Gastrocnemius medialis (tissue), 4 donors: ENCODE results near the gene FREM3. TPM values are rescaled to one million over a fixed set of nuclear protein-coding genes. Genes with fewer than 3 reads are reported as not detected.

ENCODE experiments used
- ATAC-seq, 2 donors: fragments of 150-250 bp; one replicate each; pipeline ENCODE4 v1.9.1; 2016
- DNase-seq, 2 donors: peaks; one replicate each; pipeline ENCODE4 v3.0.0-alpha.2; 2019
- H3K27ac ChIP-seq, 4 donors: fragments of 200-600 bp; sonication (generic); 1 replicate in 1 of 4; 2 replicates in 3 of 4; pipeline ENCODE4 v1.5.1; 2016 to 2018; ENCODE audit warnings: mild to moderate bottlenecking in 2 of 4, moderate library complexity in 1 of 4
- H3K27me3 ChIP-seq, 3 donors: fragments of 200-600 bp; sonication (generic) in 2 of 3; 1 replicate in 1 of 3; 2 replicates in 2 of 3; pipeline versions ENCODE4 v1.5.1 to v1.6.0; 2016 to 2019; ENCODE audit warnings: mild to moderate bottlenecking in 1 of 3, moderate library complexity in 1 of 3
- H3K36me3 ChIP-seq, 2 donors: fragments of 200-600 bp; sonication (generic) in 1 of 2; one replicate each; pipeline ENCODE4 v1.5.1; 2017 to 2018
- H3K4me1 ChIP-seq, 2 donors: fragments of 200-600 bp; sonication (generic) in 1 of 2; one replicate each; pipeline ENCODE4 v1.5.1; 2016 to 2017; ENCODE audit warnings: mild to moderate bottlenecking in 2 of 2
- H3K4me3 ChIP-seq, 4 donors: fragments of 200-600 bp; sonication (generic) in 3 of 4; 1 replicate in 1 of 4; 2 replicates in 3 of 4; pipeline ENCODE4 v1.5.1; 2016 to 2019; ENCODE audit warnings: mild to moderate bottlenecking in 2 of 4
- H3K9me3 ChIP-seq, 3 donors: fragments of 200-600 bp; sonication (generic) in 2 of 3; 1 replicate in 1 of 3; 2 replicates in 2 of 3; pipeline ENCODE4 v1.5.1; 2016 to 2019
- POLR2A ChIP-seq, 2 donors: fragments of 450-650 bp; IDR thresholded peaks; one replicate each; pipeline ENCODE4 v1.6.1; 2017; ENCODE audit warnings: antibody characterized with exemption in 2 of 2, mild to moderate bottlenecking in 2 of 2, moderate library complexity in 2 of 2
- in situ Hi-C, 4 donors: fragments of 200-750 bp; cut with MboI; loops; one replicate each; pipeline versions ENCODE4 v1.15.0 to v1.8.0; 2017; ENCODE audit warnings: low sequenced_read_pairs in 4 of 4
- intact Hi-C: fragments of 100-400 bp; cut with DNase I; formaldehyde crosslinking; loops from one replicate; pipeline ENCODE4 v1.15.1; 2023; ENCODE audit warnings: low total_unique reads
- total RNA-seq, 4 donors: library from RNA; depleted of rRNA; stranded (reverse); fragments of >200 nt; gene quantifications; one replicate each; pipeline versions ENCODE4 v1.1.0 to v1.2.3, GENCODE V29; 2016
- TF ChIP-seq, protein P1 (sequence below), 5 experiments: fragments of 450-650 bp in 3 of 5; fragments of 200-600 bp in 2 of 5; sonication (generic) in 2 of 5; IDR thresholded peaks in 4 of 5; conservative IDR thresholded peaks in 1 of 5; 1 replicate in 4 of 5; 2 replicates in 1 of 5; pipeline ENCODE4 v1.5.1; 2016 to 2019; ENCODE audit warnings: antibody characterized with exemption in 5 of 5, mild to moderate bottlenecking in 3 of 5, moderate library complexity in 3 of 5

The FREM3 gene
- total RNA-seq, 4 donors from 2014 or later = not detected

DNA sequence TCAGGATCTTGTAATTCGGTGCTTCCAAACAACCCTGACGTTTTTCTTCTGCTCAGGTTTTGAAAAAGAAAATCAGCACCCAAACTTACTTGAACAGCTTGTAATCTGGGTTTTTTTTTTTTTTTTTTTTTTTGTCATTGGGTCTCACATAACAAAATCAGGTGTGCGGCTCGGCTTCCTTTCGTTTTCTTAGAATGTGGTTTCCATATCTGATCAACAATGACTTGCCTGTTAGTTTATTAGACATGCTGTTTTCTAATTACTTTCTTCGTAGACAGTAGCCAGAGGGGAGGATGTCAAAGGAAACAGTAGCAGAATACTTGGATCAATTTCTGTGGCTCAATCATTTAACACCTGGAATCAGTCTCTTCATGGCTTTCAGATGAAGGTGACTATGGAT, 890 bp upstream of the FREM3 start:
- ATAC-seq (no peak), DNase-seq (no peak)
- intact Hi-C loops = no loop called here
- Histone ChIP-seq H3K4me1 (peaks cover 4 to 16% of the 10 kb centered on the region in 2 donors), H3K27ac (no peak overlapping the region), H3K27me3 (peaks cover 6 to 25% (median 18%) of the 10 kb centered on the region in 3 donors), H3K36me3 (no peaks in the 10 kb centered on the region), H3K4me3 (peak overlapping the region in 3 of 4 donors; percentile 49 to 55 (median 49)), H3K9me3 (no peaks in the 10 kb centered on the region)
- in situ Hi-C loops = no loop called here
- no peak for TF ChIP-seq POLR2A (IDR thresholded peaks at IDR 0.05)
- TF ChIP-seq, protein P1, sequence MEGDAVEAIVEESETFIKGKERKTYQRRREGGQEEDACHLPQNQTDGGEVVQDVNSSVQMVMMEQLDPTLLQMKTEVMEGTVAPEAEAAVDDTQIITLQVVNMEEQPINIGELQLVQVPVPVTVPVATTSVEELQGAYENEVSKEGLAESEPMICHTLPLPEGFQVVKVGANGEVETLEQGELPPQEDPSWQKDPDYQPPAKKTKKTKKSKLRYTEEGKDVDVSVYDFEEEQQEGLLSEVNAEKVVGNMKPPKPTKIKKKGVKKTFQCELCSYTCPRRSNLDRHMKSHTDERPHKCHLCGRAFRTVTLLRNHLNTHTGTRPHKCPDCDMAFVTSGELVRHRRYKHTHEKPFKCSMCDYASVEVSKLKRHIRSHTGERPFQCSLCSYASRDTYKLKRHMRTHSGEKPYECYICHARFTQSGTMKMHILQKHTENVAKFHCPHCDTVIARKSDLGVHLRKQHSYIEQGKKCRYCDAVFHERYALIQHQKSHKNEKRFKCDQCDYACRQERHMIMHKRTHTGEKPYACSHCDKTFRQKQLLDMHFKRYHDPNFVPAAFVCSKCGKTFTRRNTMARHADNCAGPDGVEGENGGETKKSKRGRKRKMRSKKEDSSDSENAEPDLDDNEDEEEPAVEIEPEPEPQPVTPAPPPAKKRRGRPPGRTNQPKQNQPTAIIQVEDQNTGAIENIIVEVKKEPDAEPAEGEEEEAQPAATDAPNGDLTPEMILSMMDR (IDR thresholded peaks at IDR 0.05 in 4 of 5, conservative IDR thresholded peaks at IDR 0.05 in 1 of 5) = no peak

DNA sequence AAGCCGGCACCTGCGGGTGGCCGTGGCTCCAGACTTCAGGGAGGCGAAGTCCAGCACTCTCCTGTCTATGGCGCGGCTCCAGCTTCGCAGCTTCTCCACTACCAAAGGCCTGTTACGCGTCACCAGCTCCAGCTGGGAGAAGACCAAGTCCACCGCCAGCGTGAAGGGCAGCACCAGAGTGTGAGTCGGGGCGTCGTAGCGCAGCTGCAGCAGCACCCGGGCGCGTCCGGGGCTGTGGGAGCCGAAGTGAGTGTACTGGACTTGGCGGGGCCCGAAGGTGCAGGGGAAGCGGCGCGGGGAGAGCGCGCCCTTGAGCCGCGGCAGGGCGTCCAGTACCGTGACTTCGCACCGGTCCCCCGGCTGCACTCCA, 444 bp downstream of the FREM3 start:
- no peak for ATAC-seq
- in situ Hi-C loops (no loop called here), intact Hi-C loops (no loop called here)
- H3K4me1 ChIP-seq = peaks cover 4 to 16% of the 10 kb centered on the region in 2 donors
- no peak for TF ChIP-seq POLR2A (IDR thresholded peaks at IDR 0.05)
- TF ChIP-seq, protein P1 (IDR thresholded peaks at IDR 0.05 in 4 of 5, conservative IDR thresholded peaks at IDR 0.05 in 1 of 5) = no peak
- no peaks in the 10 kb centered on the region for H3K9me3 ChIP-seq
- peak overlapping the region; percentile 33 to 55 (median 49) for H3K4me3 ChIP-seq
- no peak for DNase-seq
- H3K36me3 ChIP-seq = no peaks in the 10 kb centered on the region
- peaks cover 6 to 25% (median 18%) of the 10 kb centered on the region in 3 donors for H3K27me3 ChIP-seq
- H3K27ac ChIP-seq = no peak overlapping the region

DNA sequence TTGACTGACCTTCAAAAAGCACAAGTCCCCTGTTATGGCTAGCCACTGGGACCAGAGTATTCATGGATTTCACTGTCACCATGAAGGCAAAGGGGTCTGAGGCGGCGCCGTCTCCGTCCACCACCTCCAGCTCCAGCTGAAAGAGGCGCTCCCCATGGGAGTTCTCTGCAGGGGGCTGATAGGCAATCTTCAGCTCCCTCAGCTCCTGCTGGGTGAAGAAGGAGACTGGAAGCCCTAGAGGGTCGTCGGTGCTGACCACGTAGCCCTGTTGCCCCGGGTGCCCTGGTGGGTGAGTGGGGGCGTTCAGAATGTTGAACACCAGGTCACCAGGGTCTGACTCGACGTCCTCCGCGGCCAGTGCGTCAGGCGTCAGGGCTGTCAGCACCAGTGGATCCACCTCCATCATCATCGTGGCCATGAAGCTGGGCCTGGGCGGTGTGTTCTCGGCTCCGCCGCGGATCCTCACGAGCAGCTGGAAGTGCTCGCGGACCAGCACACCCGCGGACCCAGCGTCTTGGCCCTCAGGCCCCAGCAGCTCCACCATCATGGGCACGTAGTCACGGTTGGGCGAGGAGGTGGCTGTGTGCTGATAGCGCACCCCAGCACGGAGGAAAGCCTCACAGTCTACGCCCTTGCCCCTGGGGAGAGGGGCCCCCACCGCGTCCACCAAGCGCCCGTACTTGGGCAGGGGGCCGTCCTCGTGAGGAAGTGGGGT, 987 bp downstream of the FREM3 start:
- Histone ChIP-seq H3K27me3 (peaks cover 6 to 25% (median 18%) of the 10 kb centered on the region in 3 donors), H3K4me1 (peaks cover 4 to 16% of the 10 kb centered on the region in 2 donors), H3K27ac (no peak overlapping the region), H3K4me3 (peak overlapping the region; percentile 33 to 55 (median 49)), H3K9me3 (no peaks in the 10 kb centered on the region), H3K36me3 (no peaks in the 10 kb centered on the region)
- in situ Hi-C loops (no loop called here), intact Hi-C loops (no loop called here)
- TF ChIP-seq POLR2A (IDR thresholded peaks at IDR 0.05) = no peak
- TF ChIP-seq, protein P1 (IDR thresholded peaks at IDR 0.05 in 4 of 5, conservative IDR thresholded peaks at IDR 0.05 in 1 of 5) = no peak
- ATAC-seq (no peak), DNase-seq (no peak)

DNA sequence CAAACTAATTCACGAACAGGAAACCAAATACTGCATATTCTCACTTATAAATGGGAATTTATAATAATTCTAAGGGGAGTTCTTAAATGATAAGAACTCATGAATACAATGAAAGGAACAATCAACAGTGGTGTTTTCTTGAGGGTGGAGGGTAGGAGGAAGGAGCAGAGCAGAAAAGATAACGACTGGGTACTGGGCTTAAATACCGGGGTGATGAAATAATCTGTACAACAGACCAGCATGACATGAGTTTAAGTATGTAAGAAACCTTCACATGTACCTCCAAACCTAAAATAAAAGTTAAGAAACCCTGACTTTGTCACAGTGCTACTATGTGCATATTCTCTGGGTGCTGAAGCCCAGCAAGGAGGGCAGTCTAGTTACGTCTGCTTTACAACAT, 6.6 kb downstream of the FREM3 start:
- H3K27me3 ChIP-seq = peaks cover 0 to 6% (median 4%) of the 10 kb centered on the region in 3 donors
- in situ Hi-C loops = no loop called here
- DNase-seq (no peak), ATAC-seq (no peak)
- H3K4me3 ChIP-seq = no peak overlapping the region
- H3K27ac ChIP-seq = no peak overlapping the region
- H3K9me3 ChIP-seq = no peaks in the 10 kb centered on the region
- H3K4me1 ChIP-seq = no peaks in the 10 kb centered on the region
- intact Hi-C loops = no loop called here
- no peaks in the 10 kb centered on the region for H3K36me3 ChIP-seq
- no peak for TF ChIP-seq POLR2A (IDR thresholded peaks at IDR 0.05)
- TF ChIP-seq, protein P1 (IDR thresholded peaks at IDR 0.05 in 4 of 5, conservative IDR thresholded peaks at IDR 0.05 in 1 of 5) = no peak
